Measurements from ENCODE around the gene CACNB3.

- TF ChIP-seq CTCF (IDR thresholded peaks at IDR 0.05; ENCODE audit: poor library complexity): no peak
- no peak for TF ChIP-seq EZH2 (IDR thresholded peaks at IDR 0.05; ENCODE audit: borderline replicate concordance)
These were observed 1.9 kb downstream of the CACNB3 start for GRCh38 chr12:48819986-48820725.
